Activated CD4-positive, alpha-beta T cell treated with anti-CD3 and anti-CD28 coated beads, Interleukin-2, amount 50 U/mL, for 4 hours (primary cell): Measurements from ENCODE around the gene TPM4.
"Not testable (repeated sequence)": the region's sequence is repeated elsewhere in the genome, so short reads cannot be mapped to it uniquely, and the experiment has no call there.

Experiments
- DNase-seq, 2 experiments: peaks; one replicate each; pipeline ENCODE4 v3.0.0-alpha.2; 2020

Gene TPM4

GRCh38 chr19:16074488-16075365, 1.6 kb upstream of the TPM4 start:
- DNase-seq: no peak

- no peak for DNase-seq
Measured at GRCh38 chr19:16075430-16076153, 703 bp upstream of the TPM4 start.

GRCh38 chr19:16076958-16077611, 790 bp downstream of the TPM4 start:
- DNase-seq: no peak

DNA sequence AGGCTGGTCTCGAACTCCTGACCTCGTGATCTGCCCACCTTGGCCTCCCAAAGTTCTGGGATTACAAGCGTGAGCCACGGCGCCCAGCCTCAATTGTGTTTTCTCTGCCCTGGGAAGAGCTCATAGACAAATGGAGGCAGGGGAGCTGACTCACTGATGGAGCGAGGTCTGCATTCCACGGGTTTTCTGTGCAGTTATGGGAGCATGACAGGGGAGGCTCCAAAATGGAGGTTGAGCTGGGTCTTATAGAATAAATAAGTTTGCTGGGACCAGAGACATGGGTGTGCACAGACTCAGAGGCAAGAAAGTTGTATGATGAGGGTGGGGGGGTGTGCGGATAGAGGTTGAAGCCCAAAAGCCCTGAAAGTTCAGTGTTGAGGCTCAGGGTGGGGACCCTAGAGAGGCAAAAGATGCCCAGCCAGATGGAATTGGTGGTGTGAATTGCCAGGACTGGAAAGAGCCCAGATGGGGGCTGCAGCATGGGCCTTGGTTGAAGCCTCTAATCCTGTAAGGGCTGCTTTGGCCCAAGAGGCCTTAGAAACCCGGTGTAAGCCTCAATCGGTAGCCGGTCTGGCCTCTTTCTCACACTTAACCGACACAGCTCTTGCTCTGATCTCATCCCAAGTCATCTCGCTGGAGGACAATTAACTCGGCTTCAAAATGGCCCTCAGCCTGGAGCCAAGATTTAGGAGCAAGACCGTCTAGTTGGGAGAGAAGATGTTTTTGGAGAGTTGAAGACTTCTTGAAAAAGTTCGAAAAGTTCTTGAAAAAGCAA, 1.9 kb downstream of the TPM4 start:
- no peak for DNase-seq

GRCh38 chr19:16078759-16079707, 2.7 kb downstream of the TPM4 start:
- DNase-seq: peak; percentile 59 to 66

- no peak for DNase-seq
Measured at GRCh38 chr19:16084067-16084685, 7.9 kb downstream of the TPM4 start.

- no peak for DNase-seq
Measured at GRCh38 chr19:16085115-16085514, 8.8 kb downstream of the TPM4 start.

GRCh38 chr19:16087404-16087803, 11.1 kb downstream of the TPM4 start:
- not testable (repeated sequence) for DNase-seq

DNA sequence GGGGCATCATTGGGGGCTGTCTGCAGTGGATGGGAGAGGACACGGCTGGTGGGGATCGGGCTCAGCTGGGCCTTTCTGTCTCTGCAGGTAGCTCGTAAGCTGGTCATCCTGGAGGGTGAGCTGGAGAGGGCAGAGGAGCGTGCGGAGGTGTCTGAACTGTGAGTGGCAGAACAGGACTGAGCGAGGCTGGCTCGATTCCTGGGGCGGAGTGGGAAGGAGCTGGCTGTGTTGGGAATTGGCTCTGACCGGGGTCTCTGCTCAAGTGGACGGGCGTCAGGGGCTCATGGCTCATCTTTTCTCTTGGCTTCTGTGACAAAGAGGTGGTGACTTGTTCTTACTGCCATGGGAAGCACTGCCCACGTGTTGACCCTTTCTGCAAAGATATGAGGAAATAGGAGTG, 11.6 kb downstream of the TPM4 start:
- DNase-seq: no peak

GRCh38 chr19:16088351-16089009, 12.2 kb downstream of the TPM4 start:
- no peak for DNase-seq

DNA sequence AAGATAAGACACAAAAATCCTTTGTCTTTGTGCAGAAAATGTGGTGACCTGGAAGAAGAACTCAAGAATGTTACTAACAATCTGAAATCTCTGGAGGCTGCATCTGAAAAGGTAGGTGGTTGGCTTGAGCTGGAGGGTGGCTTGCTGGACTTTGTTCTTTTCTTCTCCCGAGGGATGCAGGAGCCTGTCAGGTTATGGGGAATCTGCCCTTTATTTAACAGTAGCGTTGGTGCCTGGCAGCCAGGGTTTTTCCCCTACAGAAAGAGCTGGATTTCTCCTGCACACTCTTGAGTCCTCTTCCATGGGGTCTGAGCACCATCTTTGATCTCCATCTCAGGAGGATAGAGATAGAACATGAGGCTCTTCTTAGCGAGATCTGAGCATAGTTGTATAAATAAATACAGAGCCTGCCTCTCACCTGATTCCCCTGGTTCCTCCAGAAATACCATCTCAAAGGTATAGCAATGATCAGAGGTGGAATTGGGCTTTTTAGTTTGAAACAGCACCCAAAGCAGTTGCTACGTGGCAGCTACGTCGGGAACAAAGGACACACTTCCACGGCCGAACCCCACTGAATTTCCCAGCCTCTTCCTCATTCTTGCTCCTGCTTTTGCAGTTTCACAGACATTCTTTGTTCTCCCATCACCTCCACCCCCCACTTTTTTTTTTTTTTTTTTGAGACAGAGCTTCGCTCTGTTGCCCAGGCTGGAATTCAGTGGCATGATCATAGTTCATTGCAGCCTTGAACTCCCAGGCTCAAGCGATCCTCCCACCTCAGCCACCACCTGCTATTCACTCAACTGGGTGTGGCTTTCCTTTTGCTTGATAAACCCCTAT, 12.9 kb downstream of the TPM4 start:
- DNase-seq: no peak

- DNase-seq: no peak
Measured at GRCh38 chr19:16091546-16092475, 15.5 kb downstream of the TPM4 start.

DNA sequence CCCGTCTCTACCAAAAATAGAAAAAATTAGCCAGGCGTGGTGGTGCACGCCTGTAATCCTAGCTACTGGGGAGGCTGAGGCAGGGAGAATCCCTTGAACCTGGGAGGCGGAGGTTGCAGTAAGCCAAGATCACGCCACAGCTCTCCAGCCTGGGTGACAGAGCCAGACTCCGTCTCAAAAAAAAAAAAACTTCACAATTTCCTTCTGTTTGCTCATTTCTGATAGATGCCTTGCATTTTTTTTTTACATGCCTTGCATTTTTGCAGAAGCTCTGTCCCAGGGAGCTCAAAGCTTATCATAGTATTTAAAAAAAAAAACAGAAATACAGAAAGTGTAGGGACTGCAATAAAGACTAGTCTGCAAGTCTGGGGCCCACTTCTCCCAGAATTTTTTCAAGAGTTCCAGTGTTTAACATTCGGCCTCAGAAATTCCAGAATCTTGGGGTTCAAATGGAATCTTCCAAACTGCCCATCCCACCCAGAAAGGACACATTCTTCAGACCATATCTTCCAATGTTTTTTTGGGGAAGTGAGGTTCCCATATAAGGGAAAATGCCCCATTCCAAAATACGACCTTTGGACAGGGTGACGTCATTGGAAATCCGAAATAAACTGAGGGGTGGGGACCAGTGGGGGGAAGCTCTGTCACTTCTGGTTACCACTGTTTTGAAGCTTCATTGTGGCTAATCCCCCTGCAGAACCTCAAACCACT, 18.2 kb downstream of the TPM4 start:
- no peak for DNase-seq

- DNase-seq: no peak
Measured at GRCh38 chr19:16095071-16095571, 18.8 kb downstream of the TPM4 start.

DNA sequence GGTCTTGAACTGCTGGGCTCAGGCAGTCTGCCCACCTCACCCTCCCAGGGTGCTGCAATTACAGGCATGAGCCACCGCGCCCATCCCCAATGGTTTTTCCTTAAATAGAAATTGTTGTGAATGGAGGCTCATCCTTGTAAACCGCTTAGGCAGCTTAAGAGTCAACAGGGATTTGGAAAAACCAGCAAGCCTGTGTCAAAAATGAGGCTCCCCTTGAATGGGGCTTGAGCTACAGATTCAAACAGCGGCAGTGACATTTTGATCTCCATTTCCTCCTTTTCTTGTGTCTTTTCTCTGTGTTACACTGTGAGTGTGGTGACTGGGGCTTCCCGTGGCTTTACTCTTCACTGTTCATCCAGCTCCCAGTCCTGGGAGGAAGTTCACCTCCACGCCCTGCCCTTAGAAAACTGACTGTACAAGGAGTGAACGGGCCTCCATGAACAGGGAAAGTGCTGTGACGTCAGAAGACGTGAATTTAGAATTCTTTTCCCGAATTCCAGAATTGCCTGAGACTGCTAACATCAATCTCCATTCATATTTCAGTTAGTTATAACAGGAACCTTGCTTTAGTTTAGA, 20.1 kb downstream of the TPM4 start:
- no peak for DNase-seq

DNA sequence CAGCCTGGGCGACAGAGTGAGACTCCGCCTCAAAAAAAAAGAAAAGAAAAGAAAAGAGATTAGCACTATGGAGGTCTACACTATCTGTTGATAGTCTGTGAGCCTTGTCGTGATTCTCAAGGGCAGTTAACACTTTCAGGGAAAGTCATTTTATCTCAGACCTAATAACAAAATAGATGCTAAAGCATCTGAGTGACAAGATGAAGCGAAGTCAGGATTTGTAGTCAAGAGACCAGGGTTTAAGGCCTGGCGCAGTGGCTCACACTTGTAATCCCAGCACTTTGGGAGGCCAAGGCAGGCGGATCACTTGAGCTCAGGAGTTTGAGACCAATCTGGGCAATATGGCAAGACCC, 22.1 kb downstream of the TPM4 start:
- DNase-seq: no peak

DNA sequence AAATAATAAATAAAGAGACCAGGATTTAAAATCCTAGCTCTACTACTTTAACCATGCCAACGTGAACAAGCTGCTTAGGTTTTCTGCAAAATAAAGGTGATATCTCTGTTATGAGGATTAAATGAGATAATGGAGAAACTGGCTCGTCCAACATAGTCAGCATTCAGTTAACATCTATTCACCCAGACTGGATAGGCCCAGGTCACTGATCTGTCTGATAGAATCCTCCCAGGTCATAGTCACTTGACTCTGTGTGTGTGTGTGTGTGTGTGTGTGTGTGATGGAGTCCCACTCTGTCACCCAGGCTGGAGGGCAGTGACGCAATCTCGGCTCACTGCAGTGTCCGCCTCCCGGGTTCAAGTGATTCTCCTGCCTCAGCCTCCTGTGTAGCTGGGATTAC, 22.5 kb downstream of the TPM4 start:
- DNase-seq: no peak
